ENCODE results near the gene NFIB.

The NFIB gene

DNA sequence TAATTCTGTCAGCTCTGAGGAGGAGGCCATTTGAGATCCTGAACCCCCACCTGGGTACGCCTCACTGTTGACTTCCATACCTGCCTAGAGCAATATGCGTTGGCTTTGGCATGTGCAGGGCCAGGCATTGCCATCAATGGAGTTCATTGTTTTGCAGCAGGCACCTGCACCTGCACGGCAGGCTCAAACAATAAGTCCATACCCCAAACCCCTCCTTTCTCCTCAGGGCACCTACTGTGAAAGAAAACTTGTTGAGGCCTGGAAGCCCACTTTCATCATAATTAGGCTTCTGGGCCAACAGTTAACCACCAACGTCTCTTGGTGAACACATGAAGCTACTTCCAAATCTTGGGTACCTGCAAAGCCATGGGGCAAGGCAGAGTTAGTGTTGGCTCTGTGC lies 238.7 kb downstream of the NFIB start:
- H3K9me2 ChIP-seq (replicated peaks; ENCODE audit: insufficient read depth, low read length) = no peaks in the 10 kb centered on the region
- no peak overlapping the region for H2AFZ ChIP-seq (ENCODE audit: low read length)
- H3K79me2 ChIP-seq (ENCODE audit: low read length) = no peaks in the 10 kb centered on the region
- no peak overlapping the region for H3K4me2 ChIP-seq (ENCODE audit: low read depth, low read length)
- no peaks in the 10 kb centered on the region for H3K36me3 ChIP-seq (replicated peaks; ENCODE audit: insufficient read depth, low read length)
- no peaks in the 10 kb centered on the region for H4K20me1 ChIP-seq (ENCODE audit: insufficient read depth, low read length)
- H3K4me3 ChIP-seq (ENCODE audit: low read length) = no peak overlapping the region
- H3K27ac ChIP-seq (ENCODE audit: low read length) = no peak overlapping the region
- no peaks in the 10 kb centered on the region for H3K9me3 ChIP-seq (replicated peaks; ENCODE audit: insufficient read depth, low read length)
- no peaks in the 10 kb centered on the region for H3F3A ChIP-seq (ENCODE audit: insufficient read depth, low read length)
- no peak overlapping the region for H3K9ac ChIP-seq (ENCODE audit: low read length)
- H3K4me1 ChIP-seq (ENCODE audit: low read length) = no peaks in the 10 kb centered on the region
- TF ChIP-seq, protein P1, sequence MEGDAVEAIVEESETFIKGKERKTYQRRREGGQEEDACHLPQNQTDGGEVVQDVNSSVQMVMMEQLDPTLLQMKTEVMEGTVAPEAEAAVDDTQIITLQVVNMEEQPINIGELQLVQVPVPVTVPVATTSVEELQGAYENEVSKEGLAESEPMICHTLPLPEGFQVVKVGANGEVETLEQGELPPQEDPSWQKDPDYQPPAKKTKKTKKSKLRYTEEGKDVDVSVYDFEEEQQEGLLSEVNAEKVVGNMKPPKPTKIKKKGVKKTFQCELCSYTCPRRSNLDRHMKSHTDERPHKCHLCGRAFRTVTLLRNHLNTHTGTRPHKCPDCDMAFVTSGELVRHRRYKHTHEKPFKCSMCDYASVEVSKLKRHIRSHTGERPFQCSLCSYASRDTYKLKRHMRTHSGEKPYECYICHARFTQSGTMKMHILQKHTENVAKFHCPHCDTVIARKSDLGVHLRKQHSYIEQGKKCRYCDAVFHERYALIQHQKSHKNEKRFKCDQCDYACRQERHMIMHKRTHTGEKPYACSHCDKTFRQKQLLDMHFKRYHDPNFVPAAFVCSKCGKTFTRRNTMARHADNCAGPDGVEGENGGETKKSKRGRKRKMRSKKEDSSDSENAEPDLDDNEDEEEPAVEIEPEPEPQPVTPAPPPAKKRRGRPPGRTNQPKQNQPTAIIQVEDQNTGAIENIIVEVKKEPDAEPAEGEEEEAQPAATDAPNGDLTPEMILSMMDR (IDR thresholded peaks at IDR 0.05; ENCODE audit: low read length) = no peak
- DNase-seq = no peak
- no peaks in the 10 kb centered on the region for H3K27me3 ChIP-seq (replicated peaks; ENCODE audit: insufficient read depth, low read length)

DNA sequence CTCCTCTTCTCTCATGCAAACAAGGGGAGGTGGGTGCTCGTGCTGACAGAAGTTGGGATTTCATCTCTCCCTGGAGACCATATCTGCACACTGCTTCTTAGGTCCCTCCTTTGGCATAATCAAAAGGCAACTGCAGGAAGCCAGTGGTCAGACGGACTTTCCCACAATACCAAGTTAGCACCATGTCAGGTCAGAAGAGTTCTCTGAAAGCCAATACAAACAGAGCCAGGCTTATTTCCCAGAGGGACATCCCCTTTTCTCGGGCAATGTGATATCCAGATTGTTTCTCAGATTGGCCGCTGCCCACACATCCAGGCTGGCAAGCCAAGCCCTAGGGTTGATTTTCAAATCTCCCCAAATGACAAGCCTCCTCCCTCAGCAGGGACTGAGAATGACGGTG lies 241.1 kb downstream of the NFIB start:
- Histone ChIP-seq H3K4me2 (ENCODE audit: low read depth, low read length) (no peak overlapping the region), H3K9me2 (replicated peaks; ENCODE audit: insufficient read depth, low read length) (no peaks in the 10 kb centered on the region), H3K9me3 (replicated peaks; ENCODE audit: insufficient read depth, low read length) (no peaks in the 10 kb centered on the region), H2AFZ (ENCODE audit: low read length) (no peak overlapping the region), H3K9ac (ENCODE audit: low read length) (no peak overlapping the region), H3F3A (ENCODE audit: insufficient read depth, low read length) (no peaks in the 10 kb centered on the region), H4K20me1 (ENCODE audit: insufficient read depth, low read length) (no peaks in the 10 kb centered on the region), H3K27ac (ENCODE audit: low read length) (no peak overlapping the region), H3K79me2 (ENCODE audit: low read length) (no peaks in the 10 kb centered on the region), H3K36me3 (replicated peaks; ENCODE audit: insufficient read depth, low read length) (no peaks in the 10 kb centered on the region), H3K27me3 (replicated peaks; ENCODE audit: insufficient read depth, low read length) (no peaks in the 10 kb centered on the region), H3K4me1 (ENCODE audit: low read length) (no peaks in the 10 kb centered on the region), H3K4me3 (ENCODE audit: low read length) (no peak overlapping the region)
- no peak for DNase-seq
- TF ChIP-seq EZH2 (optimal IDR thresholded peaks at IDR 0.05; ENCODE audit: low read depth, low read length) (no peak), EZH2phosphoT487 (IDR thresholded peaks at IDR 0.05; ENCODE audit: low read length) (no peak)
- TF ChIP-seq, protein P1 (IDR thresholded peaks at IDR 0.05; ENCODE audit: low read length) = no peak

DNA sequence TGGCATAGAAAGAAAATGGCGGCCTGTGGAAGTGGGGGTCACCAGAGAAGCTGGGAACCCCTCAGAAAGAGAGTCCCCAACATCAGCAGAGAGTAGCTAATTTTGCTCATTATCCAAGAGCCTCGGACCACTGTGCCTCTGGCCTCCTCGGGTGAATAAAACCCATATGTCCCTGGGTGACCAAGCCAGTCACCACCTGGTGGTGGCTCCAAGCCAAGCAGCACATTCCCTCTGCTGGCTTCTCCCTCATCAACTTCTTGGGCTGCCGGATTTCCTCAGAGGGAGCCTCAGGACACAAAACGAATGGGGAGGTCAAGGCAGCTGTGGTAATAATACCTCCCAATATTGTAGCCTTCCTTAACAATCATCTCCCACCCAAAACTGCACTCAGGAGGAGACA lies 242.5 kb downstream of the NFIB start:
- no peaks in the 10 kb centered on the region for H3K9me3 ChIP-seq (replicated peaks; ENCODE audit: insufficient read depth, low read length)
- no peaks in the 10 kb centered on the region for H3K27me3 ChIP-seq (replicated peaks; ENCODE audit: insufficient read depth, low read length)
- no peak for DNase-seq
- no peak overlapping the region for H3K27ac ChIP-seq (ENCODE audit: low read length)
- H3K9me2 ChIP-seq (replicated peaks; ENCODE audit: insufficient read depth, low read length) = no peaks in the 10 kb centered on the region
- no peaks in the 10 kb centered on the region for H3K79me2 ChIP-seq (ENCODE audit: low read length)
- H3K4me3 ChIP-seq (ENCODE audit: low read length) = no peak overlapping the region
- H3K36me3 ChIP-seq (replicated peaks; ENCODE audit: insufficient read depth, low read length) = no peaks in the 10 kb centered on the region
- no peaks in the 10 kb centered on the region for H4K20me1 ChIP-seq (ENCODE audit: insufficient read depth, low read length)
- no peak overlapping the region for H3K9ac ChIP-seq (ENCODE audit: low read length)
- no peaks in the 10 kb centered on the region for H3F3A ChIP-seq (ENCODE audit: insufficient read depth, low read length)
- H2AFZ ChIP-seq (ENCODE audit: low read length) = no peak overlapping the region
- TF ChIP-seq EZH2phosphoT487 (IDR thresholded peaks at IDR 0.05; ENCODE audit: low read length) = no peak
- TF ChIP-seq, protein P1 (IDR thresholded peaks at IDR 0.05; ENCODE audit: low read length) = no peak
- H3K4me1 ChIP-seq (ENCODE audit: low read length) = no peaks in the 10 kb centered on the region
- H3K4me2 ChIP-seq (ENCODE audit: low read depth, low read length) = no peak overlapping the region

DNA sequence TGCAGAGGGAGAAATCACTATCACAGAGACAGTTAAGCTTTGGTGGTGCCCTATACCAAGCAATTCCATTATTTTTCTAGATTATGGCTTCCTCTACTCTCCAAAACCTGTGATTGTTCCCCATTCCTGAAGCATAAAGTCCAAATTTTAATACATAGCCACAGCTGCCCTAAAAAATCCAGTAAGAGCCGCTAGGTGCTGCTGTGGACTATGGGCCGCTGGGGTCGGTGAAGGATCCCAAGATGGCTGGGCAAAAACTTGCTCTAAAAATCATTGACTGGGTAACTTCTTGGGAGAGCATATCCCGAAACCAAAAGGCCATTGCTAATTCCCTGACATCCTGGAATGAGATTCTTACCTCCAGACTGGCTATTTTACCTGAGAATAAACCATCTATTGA lies 245.3 kb downstream of the NFIB start:
- DNase-seq = no peak
- Histone ChIP-seq H3F3A (ENCODE audit: insufficient read depth, low read length) (no peaks in the 10 kb centered on the region), H3K4me2 (ENCODE audit: low read depth, low read length) (no peak overlapping the region), H3K4me3 (ENCODE audit: low read length) (no peak overlapping the region), H3K36me3 (replicated peaks; ENCODE audit: insufficient read depth, low read length) (no peaks in the 10 kb centered on the region), H2AFZ (ENCODE audit: low read length) (no peak overlapping the region), H3K4me1 (ENCODE audit: low read length) (no peaks in the 10 kb centered on the region), H3K27ac (ENCODE audit: low read length) (no peak overlapping the region), H3K9me2 (replicated peaks; ENCODE audit: insufficient read depth, low read length) (no peaks in the 10 kb centered on the region), H3K79me2 (ENCODE audit: low read length) (no peaks in the 10 kb centered on the region), H3K9me3 (replicated peaks; ENCODE audit: insufficient read depth, low read length) (no peaks in the 10 kb centered on the region), H4K20me1 (ENCODE audit: insufficient read depth, low read length) (no peaks in the 10 kb centered on the region), H3K9ac (ENCODE audit: low read length) (no peak overlapping the region), H3K27me3 (replicated peaks; ENCODE audit: insufficient read depth, low read length) (no peaks in the 10 kb centered on the region)
- TF ChIP-seq EZH2phosphoT487 (IDR thresholded peaks at IDR 0.05; ENCODE audit: low read length) (no peak), EZH2 (optimal IDR thresholded peaks at IDR 0.05; ENCODE audit: low read depth, low read length) (no peak)
- TF ChIP-seq, protein P1 (IDR thresholded peaks at IDR 0.05; ENCODE audit: low read length) = no peak
